ENCODE results near the gene UBQLN2. TPM values are rescaled to one million over a fixed set of nuclear protein-coding genes. Genes with fewer than 3 reads are reported as not detected.
A peak's percentile ranks its signal among the peaks of the same experiment; 100 is the strongest.
"Not testable (repeated sequence)": the region's sequence is repeated elsewhere in the genome, so short reads cannot be mapped to it uniquely, and the experiment has no call there.

UBQLN2 gene
- total RNA-seq, 2 donors from 2014 or later, result 24.2 to 25.5 TPM

DNA sequence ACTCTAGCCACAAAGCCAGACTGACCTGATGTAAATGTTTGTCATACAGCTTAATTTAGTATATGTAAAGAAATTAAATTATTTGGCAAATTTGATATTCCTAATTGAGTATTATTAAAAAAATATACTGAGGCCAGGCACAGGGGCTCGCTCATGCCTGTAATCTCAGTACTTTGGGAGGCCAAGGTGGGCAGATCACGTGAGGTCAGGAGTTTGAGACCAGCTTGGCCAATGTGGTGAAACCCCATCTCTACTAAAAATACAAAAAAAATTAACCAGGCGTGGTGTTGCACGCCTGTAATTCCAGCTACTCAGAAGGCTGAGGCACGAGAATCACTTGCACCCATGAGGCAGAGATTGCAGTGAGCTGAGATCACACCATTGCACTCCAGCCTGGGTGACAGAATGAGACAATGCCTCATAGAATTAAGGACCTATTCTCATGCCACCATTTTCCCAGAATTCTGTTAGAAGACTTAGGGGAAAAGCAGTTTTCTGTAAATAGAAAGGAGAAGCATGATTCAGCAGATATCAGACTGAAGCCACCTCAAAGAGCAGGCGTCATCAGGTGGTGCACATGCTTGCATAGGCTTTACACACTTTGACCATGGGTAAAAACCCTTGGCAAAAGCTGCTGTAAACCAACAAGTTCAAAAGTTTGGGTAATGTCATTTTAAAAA, 6.1 kb downstream of the UBQLN2 start:
- TF ChIP-seq, protein P1, sequence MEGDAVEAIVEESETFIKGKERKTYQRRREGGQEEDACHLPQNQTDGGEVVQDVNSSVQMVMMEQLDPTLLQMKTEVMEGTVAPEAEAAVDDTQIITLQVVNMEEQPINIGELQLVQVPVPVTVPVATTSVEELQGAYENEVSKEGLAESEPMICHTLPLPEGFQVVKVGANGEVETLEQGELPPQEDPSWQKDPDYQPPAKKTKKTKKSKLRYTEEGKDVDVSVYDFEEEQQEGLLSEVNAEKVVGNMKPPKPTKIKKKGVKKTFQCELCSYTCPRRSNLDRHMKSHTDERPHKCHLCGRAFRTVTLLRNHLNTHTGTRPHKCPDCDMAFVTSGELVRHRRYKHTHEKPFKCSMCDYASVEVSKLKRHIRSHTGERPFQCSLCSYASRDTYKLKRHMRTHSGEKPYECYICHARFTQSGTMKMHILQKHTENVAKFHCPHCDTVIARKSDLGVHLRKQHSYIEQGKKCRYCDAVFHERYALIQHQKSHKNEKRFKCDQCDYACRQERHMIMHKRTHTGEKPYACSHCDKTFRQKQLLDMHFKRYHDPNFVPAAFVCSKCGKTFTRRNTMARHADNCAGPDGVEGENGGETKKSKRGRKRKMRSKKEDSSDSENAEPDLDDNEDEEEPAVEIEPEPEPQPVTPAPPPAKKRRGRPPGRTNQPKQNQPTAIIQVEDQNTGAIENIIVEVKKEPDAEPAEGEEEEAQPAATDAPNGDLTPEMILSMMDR (IDR thresholded peaks at IDR 0.05), result no peak
- Histone ChIP-seq H3K27me3 (replicated peaks; ENCODE audit: insufficient read depth) (no peaks in the 10 kb centered on the region), H3K9me3 (no peaks in the 10 kb centered on the region), H3K4me1 (ENCODE audit: control insufficient read depth in 1 of 2, low read depth in 2 of 2) (peaks cover 11 to 20% of the 10 kb centered on the region in 2 donors), H3K27ac (peak overlapping the region in 1 of 2 donors; percentile 12), H3K4me3 (no peak overlapping the region), H3K36me3 (no peaks in the 10 kb centered on the region)
- DNase-seq (ENCODE audit: low spot score), result no peak
- ATAC-seq (ENCODE audit: insufficient number of reproducible peaks, low FRiP score, low read depth), result no peak

DNA sequence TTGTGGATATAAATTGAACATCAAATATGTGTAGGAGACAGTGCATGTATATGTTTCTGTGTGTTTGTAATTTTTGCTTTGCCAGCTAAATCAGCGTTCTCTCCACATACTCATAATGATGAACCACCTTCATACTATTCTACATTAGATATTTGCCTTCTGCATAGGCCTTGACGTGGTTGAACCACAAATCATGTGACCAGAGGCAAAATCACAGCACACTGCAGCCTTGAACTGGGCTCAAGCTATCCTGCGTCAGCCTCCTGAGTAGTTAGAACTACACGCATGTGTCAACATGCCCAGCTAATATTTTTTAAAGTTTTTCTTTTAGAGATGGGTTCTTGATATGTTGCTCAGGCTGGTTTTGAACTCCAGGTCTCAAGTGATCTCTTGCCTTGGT, 9.5 kb downstream of the UBQLN2 start:
- Histone ChIP-seq H3K27me3 (replicated peaks; ENCODE audit: insufficient read depth) (no peaks in the 10 kb centered on the region), H3K4me3 (no peak overlapping the region), H3K4me1 (ENCODE audit: control insufficient read depth in 1 of 2, low read depth in 2 of 2) (peaks cover 11 to 12% of the 10 kb centered on the region in 2 donors), H3K36me3 (no peaks in the 10 kb centered on the region), H3K27ac (no peak overlapping the region), H3K9me3 (no peaks in the 10 kb centered on the region)
- ATAC-seq (ENCODE audit: insufficient number of reproducible peaks, low FRiP score, low read depth) (no peak), DNase-seq (ENCODE audit: low spot score) (no peak)
- TF ChIP-seq, protein P1 (IDR thresholded peaks at IDR 0.05), result no peak

DNA sequence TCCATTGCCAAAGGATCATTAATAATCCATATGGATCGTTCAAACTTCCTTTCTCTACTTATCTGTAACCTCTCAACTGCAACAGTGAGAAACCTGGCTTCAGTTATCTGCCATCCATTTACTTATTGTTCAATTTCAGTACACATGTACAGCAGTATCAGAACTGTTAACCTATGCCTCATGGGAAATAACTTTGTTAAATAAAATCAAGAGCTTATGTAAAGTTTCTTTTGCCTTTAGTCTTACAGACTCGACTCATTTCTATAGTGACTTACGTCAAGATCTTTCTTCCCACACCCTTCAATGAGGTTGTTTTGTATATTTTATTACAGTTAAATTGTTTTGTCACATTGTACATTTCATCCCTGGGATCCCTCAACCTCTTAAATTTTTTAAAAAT, 11.4 kb downstream of the UBQLN2 start:
- DNase-seq (ENCODE audit: low spot score), result no peak
- no peak overlapping the region for H3K27ac ChIP-seq
- H3K9me3 ChIP-seq, result no peaks in the 10 kb centered on the region
- no peaks in the 10 kb centered on the region for H3K27me3 ChIP-seq (replicated peaks; ENCODE audit: insufficient read depth)
- no peak overlapping the region for H3K4me3 ChIP-seq
- no peak for ATAC-seq (ENCODE audit: insufficient number of reproducible peaks, low FRiP score, low read depth)
- H3K36me3 ChIP-seq, result no peaks in the 10 kb centered on the region
- peaks cover 0 to under 1% of the 10 kb centered on the region in 2 donors for H3K4me1 ChIP-seq (ENCODE audit: control insufficient read depth in 1 of 2, low read depth in 2 of 2)
- TF ChIP-seq, protein P1 (IDR thresholded peaks at IDR 0.05), result no peak

DNA sequence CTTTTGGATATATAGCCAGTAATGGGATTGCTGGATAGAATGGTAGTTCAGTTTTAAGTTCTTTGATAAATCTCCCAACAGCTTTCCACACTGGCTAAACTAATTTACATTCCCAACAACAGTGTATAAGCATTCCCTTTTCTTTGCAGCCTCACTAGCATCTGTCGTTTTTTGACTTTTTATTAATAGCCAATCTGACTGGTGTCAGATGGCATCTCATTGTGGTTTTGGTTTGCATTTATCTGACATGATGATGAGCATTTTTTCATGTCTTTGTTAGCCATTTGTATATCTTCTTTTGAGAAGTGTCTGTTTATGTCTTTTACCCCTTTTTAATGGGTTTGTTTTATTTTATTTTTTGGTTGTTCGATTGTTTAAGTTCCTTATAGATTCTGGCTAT, 13.3 kb downstream of the UBQLN2 start:
- TF ChIP-seq, protein P1 (IDR thresholded peaks at IDR 0.05), result no peak
- Histone ChIP-seq H3K27ac (no peak overlapping the region), H3K9me3 (no peaks in the 10 kb centered on the region), H3K4me3 (no peak overlapping the region), H3K36me3 (no peaks in the 10 kb centered on the region), H3K27me3 (replicated peaks; ENCODE audit: insufficient read depth) (no peaks in the 10 kb centered on the region), H3K4me1 (ENCODE audit: control insufficient read depth in 1 of 2, low read depth in 2 of 2) (no peaks in the 10 kb centered on the region)
- DNase-seq (ENCODE audit: low spot score), result no peak
- ATAC-seq (ENCODE audit: insufficient number of reproducible peaks, low FRiP score, low read depth), result no peak

DNA sequence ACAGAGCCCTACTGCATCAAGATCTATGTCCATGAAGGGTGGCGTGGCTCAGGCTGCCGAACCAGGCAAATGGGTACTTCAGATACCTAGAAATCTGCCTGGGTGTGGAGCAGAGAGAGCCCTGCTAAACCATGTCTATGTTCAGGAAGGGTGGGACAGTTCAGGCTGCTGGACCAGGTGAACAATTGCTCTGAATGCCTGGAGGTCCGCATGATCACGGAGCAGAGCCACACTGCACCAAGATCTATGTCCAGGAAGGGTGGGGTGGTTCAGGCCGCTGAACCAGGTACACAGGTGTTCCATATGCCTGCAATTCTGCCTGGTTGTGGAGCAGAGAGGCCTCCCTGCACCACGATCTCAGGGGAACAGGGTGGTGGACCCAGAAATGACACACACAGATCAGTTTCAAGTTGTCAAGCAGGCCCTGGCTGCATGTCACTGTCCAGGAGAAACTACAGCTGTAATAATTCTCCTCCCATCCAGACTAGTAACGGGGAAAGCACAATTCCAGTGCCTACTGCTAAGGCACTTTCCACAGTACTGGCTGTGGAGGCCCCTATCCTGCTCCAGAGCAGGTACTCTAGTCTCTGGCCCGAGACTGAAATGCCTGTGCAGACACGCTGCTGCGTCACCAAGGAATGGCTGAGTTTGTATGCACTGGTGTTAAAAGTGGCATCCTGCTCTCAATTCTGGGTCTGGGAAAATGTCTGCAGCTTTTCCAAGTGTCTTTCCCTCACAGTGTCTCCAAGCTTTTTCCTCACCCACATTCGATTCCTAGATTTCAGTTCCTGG, 25.2 kb downstream of the UBQLN2 start:
- TF ChIP-seq, protein P1 (IDR thresholded peaks at IDR 0.05), result no peak
- Histone ChIP-seq H3K27me3 (replicated peaks; ENCODE audit: insufficient read depth) (no peaks in the 10 kb centered on the region), H3K36me3 (no peaks in the 10 kb centered on the region), H3K4me1 (ENCODE audit: control insufficient read depth in 1 of 2, low read depth in 2 of 2) (no peaks in the 10 kb centered on the region), H3K4me3 (no peak overlapping the region), H3K27ac (no peak overlapping the region), H3K9me3 (no peaks in the 10 kb centered on the region)
- ATAC-seq (ENCODE audit: insufficient number of reproducible peaks, low FRiP score, low read depth) (no peak), DNase-seq (ENCODE audit: low spot score) (no peak)

DNA sequence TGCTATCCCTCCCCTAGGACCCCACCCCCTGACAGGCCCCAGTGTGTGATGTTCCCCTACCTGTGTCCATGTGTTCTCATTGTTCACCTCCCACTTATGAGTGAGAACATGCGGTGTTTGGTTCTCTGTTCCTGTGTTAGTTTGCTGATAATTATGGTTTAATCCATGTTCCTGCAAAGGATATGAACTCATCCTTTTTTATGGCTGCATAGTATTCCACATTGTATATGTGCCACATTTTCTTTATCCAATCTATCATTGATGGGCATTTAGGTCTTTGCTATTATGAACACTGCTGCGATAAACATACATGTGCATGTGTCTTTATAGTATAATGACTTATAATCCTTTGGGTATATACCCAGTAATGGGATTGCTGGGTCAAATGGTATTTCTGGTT, 28.4 kb downstream of the UBQLN2 start:
- H3K27ac ChIP-seq; H3K4me3 ChIP-seq; H3K4me1 ChIP-seq (ENCODE audit: control insufficient read depth in 1 of 2, low read depth in 2 of 2); H3K36me3 ChIP-seq; H3K27me3 ChIP-seq (replicated peaks; ENCODE audit: insufficient read depth); DNase-seq (ENCODE audit: low spot score); ATAC-seq (ENCODE audit: insufficient number of reproducible peaks, low FRiP score, low read depth); H3K9me3 ChIP-seq: not testable (repeated sequence)
